PC-9 (cell line): ENCODE measurements around the gene THEMIS. TPM values are rescaled to one million over a fixed set of nuclear protein-coding genes. Genes with fewer than 3 reads are reported as not detected.
A peak's percentile ranks its signal among the peaks of the same experiment; 100 is the strongest.

Experiments used
- BruUV-seq: library from RNA; stranded (reverse); fragments of 400-500 nt; replicated peaks from 2 replicates; lab custom pipeline; 2021; lab: Mats Ljungman, UMichigan
- CTCF ChIA-PET: fragments of 300-600 bp; sonication (Branson Sonifier 250); formaldehyde crosslinking; loops from one replicate; lab custom pipeline; 2022; ENCODE audit warnings: antibody characterized with exemption; lab: Charles Lee
- POLR2A ChIA-PET: fragments of 300-600 bp; sonication (Branson Sonifier 250); formaldehyde crosslinking; loops from one replicate; lab custom pipeline; 2022; ENCODE audit warnings: antibody characterized with exemption; ENCODE audit not compliant: unreplicated experiment; lab: Charles Lee
- DNase-seq, 2 experiments: peaks; one replicate each; pipeline versions ENCODE4 v3.0.0 to v3.0.0-alpha.2; 2015 to 2022; ENCODE audit warnings: mixed read lengths in 1 of 2
- H2AFZ ChIP-seq: fragments of 200-600 bp; sonication (generic); 2 replicates; pipeline ENCODE4 v1.8.1; 2017; ENCODE audit warnings: antibody characterized with exemption
- H3F3A ChIP-seq: fragments of 200-600 bp; sonication (generic); 2 replicates; pipeline ENCODE4 v1.8.1; 2017; ENCODE audit warnings: antibody characterized with exemption, mild to moderate bottlenecking, low read depth; ENCODE audit not compliant: insufficient read depth
- H3K27ac ChIP-seq: fragments of 200-600 bp; sonication (generic); 2 replicates; pipeline ENCODE4 v1.6.1; 2016; ENCODE audit warnings: mixed run types
- H3K27me3 ChIP-seq: fragments of 200-600 bp; sonication (generic); 2 replicates; pipeline ENCODE4 v1.6.1; 2016; ENCODE audit warnings: low read depth, mixed run types; ENCODE audit not compliant: insufficient read depth
- H3K36me3 ChIP-seq: fragments of 200-600 bp; sonication (generic); 2 replicates; pipeline ENCODE4 v1.6.1; 2016; ENCODE audit warnings: low read depth, mixed run types
- H3K4me1 ChIP-seq: fragments of 200-600 bp; sonication (generic); replicated peaks from 2 replicates; pipeline ENCODE4 v1.6.1; 2016; ENCODE audit warnings: mixed run types; ENCODE audit not compliant: insufficient read depth
- H3K4me2 ChIP-seq: fragments of 200-600 bp; sonication (generic); 2 replicates; pipeline ENCODE4 v1.6.1; 2017; ENCODE audit warnings: mixed run types
- H3K4me3 ChIP-seq: fragments of 200-600 bp; sonication (generic); 2 replicates; pipeline ENCODE4 v1.6.1; 2016; ENCODE audit warnings: mixed run types
- H3K79me2 ChIP-seq: fragments of 200-600 bp; sonication (generic); 2 replicates; pipeline ENCODE4 v1.6.1; 2017; ENCODE audit warnings: low read depth, mixed run types
- H3K9me2 ChIP-seq: fragments of 200-600 bp; sonication (generic); 2 replicates; pipeline ENCODE4 v1.8.1; 2017; ENCODE audit warnings: mild to moderate bottlenecking; ENCODE audit not compliant: insufficient read depth
- H3K9me3 ChIP-seq: fragments of 200-600 bp; sonication (generic); 2 replicates; pipeline ENCODE4 v1.8.1; 2016; ENCODE audit warnings: low read depth; ENCODE audit not compliant: insufficient read depth
- H4K20me1 ChIP-seq: fragments of 200-600 bp; sonication (generic); 2 replicates; pipeline ENCODE4 v1.8.1; 2017; ENCODE audit not compliant: insufficient read depth
- EZH2 ChIP-seq: fragments of 200-600 bp; sonication (generic); IDR thresholded peaks from 2 replicates; pipeline ENCODE4 v1.8.0; 2017; ENCODE audit warnings: antibody characterized with exemption, low read depth
- intact Hi-C: fragments of 100-400 bp; cut with micrococcal nuclease; formaldehyde crosslinking; loops from one replicate; pipeline ENCODE4 v1.10.0; 2022; ENCODE audit not compliant: unreplicated experiment
- total RNA-seq: library from RNA; stranded (reverse); gene quantifications from 2 replicates; pipeline ENCODE4 v1.2.3, GENCODE V29; 2021
- TF ChIP-seq, protein P1 (sequence below): fragments of 200-600 bp; sonication (generic); conservative IDR thresholded peaks from 2 replicates; pipeline ENCODE4 v1.6.1; 2017; ENCODE audit warnings: mixed run types, antibody characterized with exemption, mild to moderate bottlenecking, moderate library complexity

The THEMIS gene
- total RNA-seq, 1 experiment from 2014 or later, result not detected

DNA sequence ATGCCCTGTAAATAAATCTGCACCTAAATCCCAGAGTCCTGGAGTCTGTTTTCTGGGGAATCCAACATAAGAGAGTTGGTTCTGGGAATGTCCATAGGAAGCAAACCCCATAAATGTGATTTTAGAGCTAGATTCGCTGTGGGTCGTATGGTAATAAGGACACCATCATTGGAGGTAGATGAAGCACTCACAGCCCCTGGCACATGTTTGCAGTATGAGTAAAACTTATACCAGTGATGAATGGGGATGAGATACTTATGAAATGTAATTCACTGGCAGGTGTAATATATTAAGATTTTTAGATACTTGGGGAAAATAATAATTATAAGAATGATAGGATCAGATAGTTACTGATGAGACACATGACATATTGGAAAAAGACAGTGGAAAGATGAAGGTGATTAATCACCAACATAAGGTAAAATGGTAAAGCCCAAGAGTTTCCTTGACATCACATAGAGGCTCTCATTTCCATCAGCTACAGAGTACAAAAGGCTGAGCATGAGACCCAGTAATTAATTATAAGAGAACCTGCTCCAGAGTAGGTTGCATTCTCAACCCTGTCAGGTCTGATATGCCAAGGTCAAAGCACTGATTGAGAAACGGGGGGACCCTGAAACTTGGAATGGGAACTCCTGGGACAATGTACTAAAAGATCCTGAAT, 44.7 kb upstream of the THEMIS start:
- Histone ChIP-seq H3K4me1 (no peaks in the 10 kb centered on the region), H2AFZ (no peak overlapping the region), H3F3A (no peaks in the 10 kb centered on the region), H3K27ac (no peak overlapping the region), H3K9me3 (peaks cover 7% of the 10 kb centered on the region; the same call in 1 of the 2 replicates), H3K4me2 (no peak overlapping the region), H3K27me3 (no peaks in the 10 kb centered on the region), H3K9me2 (no peaks in the 10 kb centered on the region), H3K79me2 (no peaks in the 10 kb centered on the region), H3K4me3 (no peak overlapping the region), H3K36me3 (no peaks in the 10 kb centered on the region), H4K20me1 (no peaks in the 10 kb centered on the region)
- ChIA-PET CTCF (no interaction called here), POLR2A (no interaction called here)
- intact Hi-C loops, result no loop called here
- no peak for DNase-seq
- TF ChIP-seq EZH2, result no peak
- TF ChIP-seq, protein P1, sequence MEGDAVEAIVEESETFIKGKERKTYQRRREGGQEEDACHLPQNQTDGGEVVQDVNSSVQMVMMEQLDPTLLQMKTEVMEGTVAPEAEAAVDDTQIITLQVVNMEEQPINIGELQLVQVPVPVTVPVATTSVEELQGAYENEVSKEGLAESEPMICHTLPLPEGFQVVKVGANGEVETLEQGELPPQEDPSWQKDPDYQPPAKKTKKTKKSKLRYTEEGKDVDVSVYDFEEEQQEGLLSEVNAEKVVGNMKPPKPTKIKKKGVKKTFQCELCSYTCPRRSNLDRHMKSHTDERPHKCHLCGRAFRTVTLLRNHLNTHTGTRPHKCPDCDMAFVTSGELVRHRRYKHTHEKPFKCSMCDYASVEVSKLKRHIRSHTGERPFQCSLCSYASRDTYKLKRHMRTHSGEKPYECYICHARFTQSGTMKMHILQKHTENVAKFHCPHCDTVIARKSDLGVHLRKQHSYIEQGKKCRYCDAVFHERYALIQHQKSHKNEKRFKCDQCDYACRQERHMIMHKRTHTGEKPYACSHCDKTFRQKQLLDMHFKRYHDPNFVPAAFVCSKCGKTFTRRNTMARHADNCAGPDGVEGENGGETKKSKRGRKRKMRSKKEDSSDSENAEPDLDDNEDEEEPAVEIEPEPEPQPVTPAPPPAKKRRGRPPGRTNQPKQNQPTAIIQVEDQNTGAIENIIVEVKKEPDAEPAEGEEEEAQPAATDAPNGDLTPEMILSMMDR, result no peak
- BruUV-seq, result no TSS peak

DNA sequence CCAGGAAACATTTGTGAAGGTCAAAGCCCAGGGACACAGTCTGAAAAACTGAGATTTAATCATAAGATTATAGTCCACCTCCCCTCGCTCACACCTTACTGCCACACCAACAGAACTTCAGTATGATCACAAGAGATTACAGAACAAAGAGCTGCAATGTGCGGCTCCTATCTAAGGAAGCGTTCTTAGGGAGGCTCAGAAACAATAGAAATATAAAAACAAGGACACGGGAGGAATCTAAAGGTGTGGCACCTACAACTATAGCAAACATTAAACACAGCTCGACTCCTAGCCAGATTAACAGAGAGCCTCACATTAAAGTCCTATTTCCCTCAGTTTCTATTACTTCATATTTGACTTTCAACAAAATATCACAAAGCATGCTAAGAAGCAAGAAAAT, 40.4 kb upstream of the THEMIS start:
- ChIA-PET CTCF (no interaction called here), POLR2A (no interaction called here)
- Histone ChIP-seq H4K20me1 (no peaks in the 10 kb centered on the region), H3K4me3 (no peak overlapping the region), H3K79me2 (no peaks in the 10 kb centered on the region), H3K27ac (no peak overlapping the region), H3K4me1 (peaks cover 26% of the 10 kb centered on the region), H3K27me3 (no peaks in the 10 kb centered on the region), H3K9me3 (0 out of 2 replicates have a peak, but pooled peaks cover 6% of the 10 kb centered on the region), H3K36me3 (no peaks in the 10 kb centered on the region), H2AFZ (no peak overlapping the region), H3K4me2 (no peak overlapping the region), H3K9me2 (no peaks in the 10 kb centered on the region), H3F3A (peaks cover 15% of the 10 kb centered on the region; the same call in 1 of the 2 replicates)
- no TSS peak for BruUV-seq
- no peak for DNase-seq
- intact Hi-C loops, result no loop called here
- TF ChIP-seq, protein P1, result no peak
- no peak for TF ChIP-seq EZH2

DNA sequence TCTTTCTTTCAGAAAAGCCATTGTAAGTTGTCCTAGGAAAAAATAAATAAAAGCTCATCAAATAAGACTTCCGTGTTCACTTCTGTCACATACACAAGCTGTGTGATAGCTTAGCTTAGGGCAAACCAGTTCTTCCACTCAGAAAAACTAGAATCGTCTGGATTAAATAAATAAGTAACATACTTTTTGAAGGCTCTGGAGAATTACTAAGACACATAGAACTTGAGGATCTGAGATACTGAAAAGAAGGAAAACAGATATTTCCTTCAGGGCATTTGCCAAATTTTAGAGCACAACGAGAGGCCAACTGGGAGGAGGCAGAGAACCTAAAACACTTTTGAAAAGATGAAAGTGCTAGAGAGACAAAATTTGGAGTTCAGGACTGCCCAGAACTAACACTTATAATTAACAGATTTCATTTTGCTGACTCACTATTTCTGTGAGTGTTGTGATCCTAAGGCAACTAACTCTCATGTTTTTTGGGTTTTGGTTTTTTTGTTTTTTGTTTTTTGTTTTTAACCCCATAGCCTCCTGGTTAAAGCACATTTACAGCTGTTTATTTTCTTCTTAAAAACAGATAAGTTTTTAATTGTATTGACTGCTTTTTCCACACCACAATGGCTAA, 38.7 kb upstream of the THEMIS start:
- H3K4me3 ChIP-seq, result no peak overlapping the region
- no peaks in the 10 kb centered on the region for H3K36me3 ChIP-seq
- peaks cover 26% of the 10 kb centered on the region for H3K4me1 ChIP-seq
- BruUV-seq, result TSS peak; percentile 63
- CTCF ChIA-PET, result interaction anchor here (0.6 kb wide), 3 partner anchors 71 to 1140 kb away, joined by 3 to 5 read pairs (median 3); no protein-coding TSS in a partner anchor
- H3K27me3 ChIP-seq, result no peaks in the 10 kb centered on the region
- no peaks in the 10 kb centered on the region for H3K9me2 ChIP-seq
- no peak for TF ChIP-seq EZH2
- TF ChIP-seq, protein P1, result no peak
- H3F3A ChIP-seq, result peaks cover 15% of the 10 kb centered on the region; the same call in 1 of the 2 replicates
- POLR2A ChIA-PET, result no interaction called here
- H3K9me3 ChIP-seq, result 0 out of 2 replicates have a peak, but pooled peaks cover 3% of the 10 kb centered on the region
- H3K79me2 ChIP-seq, result no peaks in the 10 kb centered on the region
- H2AFZ ChIP-seq, result peak overlapping the region; percentile 66
- H3K27ac ChIP-seq, result peak overlapping the region; percentile 82
- peak; percentile 14 to 90 for DNase-seq
- H3K4me2 ChIP-seq, result peak overlapping the region; percentile 24
- intact Hi-C loops, result no loop called here
- H4K20me1 ChIP-seq, result no peaks in the 10 kb centered on the region
